Rectal smooth muscle tissue (tissue), 1 donor: ENCODE measurements around the gene KRT72.
"Not testable (repeated sequence)": the region's sequence is repeated elsewhere in the genome, so short reads cannot be mapped to it uniquely, and the experiment has no call there.

Source experiments
- H3K27ac ChIP-seq: one replicate; pipeline ENCODE4 v1.7.0; 2013; ENCODE audit warnings: low read depth, low read length, inconsistent platforms
- H3K27me3 ChIP-seq: one replicate; pipeline ENCODE4 v1.7.0; 2013; ENCODE audit warnings: low read length; ENCODE audit not compliant: control insufficient read depth, insufficient read depth
- H3K36me3 ChIP-seq: one replicate; pipeline ENCODE4 v1.7.0; 2013; ENCODE audit warnings: low read length; ENCODE audit not compliant: control insufficient read depth, insufficient read depth
- H3K4me1 ChIP-seq: one replicate; pipeline ENCODE4 v1.7.0; 2013; ENCODE audit warnings: low read length; ENCODE audit not compliant: control insufficient read depth, insufficient read depth
- H3K4me3 ChIP-seq: one replicate; pipeline ENCODE4 v1.7.0; 2013; ENCODE audit warnings: low read length
- H3K9ac ChIP-seq: one replicate; pipeline ENCODE4 v1.7.0; 2013; ENCODE audit warnings: low read length

The KRT72 gene

DNA sequence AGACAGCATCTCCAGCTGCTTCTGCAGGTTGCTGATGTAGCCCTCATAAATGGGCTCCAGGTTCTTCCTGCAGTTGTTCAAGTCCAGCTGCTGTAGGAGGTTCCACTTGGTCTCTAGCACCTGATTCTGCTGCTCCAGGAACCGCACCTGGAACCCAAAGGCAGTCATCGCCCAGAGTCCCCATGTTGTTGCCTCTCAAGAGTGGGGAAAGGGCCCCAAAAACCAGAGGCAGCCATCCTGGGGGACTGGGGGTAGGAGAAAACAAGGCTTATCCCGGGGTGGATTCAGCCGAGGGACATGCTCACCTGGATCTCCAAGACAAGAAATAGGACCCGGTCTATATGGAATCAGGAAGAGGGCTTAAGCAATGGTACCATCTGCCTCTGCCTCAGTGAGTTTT, 2.3 kb downstream of the KRT72 start:
- no peak overlapping the region for H3K27ac ChIP-seq
- peaks cover 7% of the 10 kb centered on the region for H3K27me3 ChIP-seq
- H3K9ac ChIP-seq, result no peak overlapping the region
- no peaks in the 10 kb centered on the region for H3K4me1 ChIP-seq
- H3K36me3 ChIP-seq, result no peaks in the 10 kb centered on the region
- H3K4me3 ChIP-seq, result no peak overlapping the region

DNA sequence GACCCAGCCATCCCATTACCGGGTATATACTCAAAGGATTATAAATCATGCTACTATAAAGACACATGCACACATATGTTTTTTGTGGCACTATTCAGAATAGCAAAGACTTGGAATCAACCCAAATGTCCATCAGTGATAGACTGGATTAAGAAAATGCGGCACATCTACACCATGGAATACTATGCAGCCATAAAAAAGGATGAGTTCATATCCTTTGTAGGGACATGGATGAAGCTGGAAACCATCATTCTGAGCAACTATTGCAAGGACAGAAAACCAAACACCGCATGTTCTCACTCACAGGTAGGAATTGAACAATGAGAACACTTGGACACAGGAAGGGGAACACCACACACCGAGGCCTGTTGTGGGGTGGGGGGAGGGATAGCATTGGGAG, 7.0 kb downstream of the KRT72 start:
- not testable (repeated sequence) for H3K27ac ChIP-seq, H3K4me1 ChIP-seq, H3K27me3 ChIP-seq, H3K36me3 ChIP-seq, H3K4me3 ChIP-seq, H3K9ac ChIP-seq

DNA sequence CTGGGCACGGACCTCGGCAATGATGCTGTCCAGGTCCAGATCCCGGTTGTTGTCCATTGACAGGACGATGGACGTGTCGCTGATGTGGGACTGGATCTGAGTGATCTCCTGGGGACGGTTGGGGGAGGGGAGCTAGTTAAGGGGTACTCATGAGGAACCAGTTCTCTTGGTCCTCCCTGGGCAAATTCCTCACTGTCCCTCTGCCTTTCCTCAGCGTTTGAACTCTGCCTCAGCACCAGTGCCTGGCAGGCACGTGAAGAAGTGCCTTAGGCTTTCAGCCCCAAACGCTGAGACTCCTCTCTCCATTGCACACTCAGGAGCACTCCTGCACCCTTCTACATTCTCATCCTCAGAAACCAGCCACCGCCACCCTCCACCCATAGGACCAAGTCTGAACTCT, 9.7 kb downstream of the KRT72 start:
- no peaks in the 10 kb centered on the region for H3K4me1 ChIP-seq
- no peaks in the 10 kb centered on the region for H3K27me3 ChIP-seq
- no peak overlapping the region for H3K4me3 ChIP-seq
- H3K9ac ChIP-seq, result no peak overlapping the region
- no peak overlapping the region for H3K27ac ChIP-seq
- no peaks in the 10 kb centered on the region for H3K36me3 ChIP-seq

DNA sequence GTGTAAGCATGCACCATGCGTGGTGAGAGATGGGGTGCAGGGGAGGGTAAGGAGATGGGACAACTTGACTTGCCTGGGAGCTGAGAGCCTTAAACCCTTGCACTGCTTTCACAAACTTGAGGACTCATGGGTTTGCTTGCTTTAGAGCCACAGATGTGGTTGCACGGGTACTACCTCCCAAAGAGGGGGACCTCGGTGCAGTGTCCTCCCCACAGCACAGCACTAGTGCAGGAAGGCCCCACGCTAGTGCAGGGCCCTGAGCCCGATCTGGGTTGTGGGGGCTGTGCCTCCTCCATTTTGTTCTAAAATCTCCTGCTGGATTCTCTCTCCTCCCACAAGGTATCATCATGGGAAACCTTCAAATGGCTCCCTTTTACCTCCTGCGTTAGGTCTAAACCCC, 11.2 kb downstream of the KRT72 start:
- Histone ChIP-seq H3K4me3 (no peak overlapping the region), H3K27me3 (no peaks in the 10 kb centered on the region), H3K4me1 (no peaks in the 10 kb centered on the region), H3K9ac (no peak overlapping the region), H3K27ac (no peak overlapping the region), H3K36me3 (no peaks in the 10 kb centered on the region)

DNA sequence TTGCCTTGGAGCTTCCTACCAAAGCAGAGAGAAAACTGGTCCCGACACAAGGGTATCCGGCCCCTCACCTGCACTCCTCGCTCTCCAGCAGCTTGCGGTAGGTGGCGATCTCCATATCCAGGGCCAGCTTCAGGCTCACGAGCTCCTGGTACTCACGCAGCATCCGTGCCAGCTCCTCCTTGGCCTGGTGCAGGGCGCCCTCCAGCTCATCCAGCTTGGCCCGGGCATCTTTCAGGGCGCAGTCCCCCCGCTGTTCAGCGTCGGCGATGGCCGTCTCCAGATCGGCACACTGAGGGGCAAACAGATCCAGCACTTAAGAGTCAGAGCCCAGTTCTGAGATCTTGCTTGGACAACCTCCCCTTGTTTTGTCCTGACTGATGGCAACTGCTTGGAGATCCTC, 13.7 kb downstream of the KRT72 start:
- H3K4me1 ChIP-seq, result no peaks in the 10 kb centered on the region
- H3K27ac ChIP-seq, result no peak overlapping the region
- no peaks in the 10 kb centered on the region for H3K27me3 ChIP-seq
- no peak overlapping the region for H3K9ac ChIP-seq
- no peaks in the 10 kb centered on the region for H3K36me3 ChIP-seq
- no peak overlapping the region for H3K4me3 ChIP-seq

DNA sequence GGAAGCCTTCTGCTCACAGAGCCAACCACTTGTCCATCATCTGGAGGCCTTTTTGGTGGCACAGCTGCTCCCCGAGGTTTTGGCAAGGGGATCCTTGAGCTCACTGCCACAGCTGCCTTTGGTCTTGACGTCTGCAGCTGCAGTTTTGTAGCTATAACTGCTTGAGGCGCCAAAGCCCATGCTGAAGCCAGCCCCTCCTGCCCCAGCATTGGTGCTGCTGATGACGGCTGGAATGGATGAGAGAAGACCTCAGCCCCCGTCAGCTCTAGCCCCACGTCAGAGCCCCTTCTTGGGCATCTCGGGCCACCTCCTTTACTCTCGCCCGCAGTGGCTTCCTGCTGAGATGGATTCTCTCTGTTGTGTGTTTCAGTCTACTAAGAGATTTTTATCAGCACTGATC, 15.3 kb downstream of the KRT72 start:
- Histone ChIP-seq H3K36me3 (no peaks in the 10 kb centered on the region), H3K27ac (no peak overlapping the region), H3K9ac (no peak overlapping the region), H3K27me3 (no peaks in the 10 kb centered on the region), H3K4me1 (no peaks in the 10 kb centered on the region), H3K4me3 (no peak overlapping the region)

DNA sequence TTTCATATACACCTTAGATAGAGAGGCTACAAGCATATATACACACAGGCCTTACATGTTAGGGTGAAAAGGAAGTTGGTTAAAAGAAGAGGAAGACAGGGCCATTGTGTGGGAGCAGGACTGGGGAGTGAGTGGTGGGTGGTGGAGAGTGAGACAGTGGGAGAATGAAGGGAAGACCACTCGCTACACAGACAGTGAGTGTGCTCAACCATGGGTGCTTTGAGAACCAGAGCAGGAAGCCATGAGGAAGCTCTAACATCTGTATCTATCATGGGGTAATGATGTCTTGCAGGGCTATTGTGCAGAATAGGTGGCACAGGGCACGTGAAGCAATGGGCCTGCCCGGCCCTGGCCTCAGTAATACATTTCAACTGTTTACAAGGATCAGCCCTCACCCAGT, 16.2 kb downstream of the KRT72 start:
- Histone ChIP-seq H3K4me3 (no peak overlapping the region), H3K4me1 (no peaks in the 10 kb centered on the region), H3K36me3 (no peaks in the 10 kb centered on the region), H3K9ac (no peak overlapping the region), H3K27ac (no peak overlapping the region), H3K27me3 (no peaks in the 10 kb centered on the region)

DNA sequence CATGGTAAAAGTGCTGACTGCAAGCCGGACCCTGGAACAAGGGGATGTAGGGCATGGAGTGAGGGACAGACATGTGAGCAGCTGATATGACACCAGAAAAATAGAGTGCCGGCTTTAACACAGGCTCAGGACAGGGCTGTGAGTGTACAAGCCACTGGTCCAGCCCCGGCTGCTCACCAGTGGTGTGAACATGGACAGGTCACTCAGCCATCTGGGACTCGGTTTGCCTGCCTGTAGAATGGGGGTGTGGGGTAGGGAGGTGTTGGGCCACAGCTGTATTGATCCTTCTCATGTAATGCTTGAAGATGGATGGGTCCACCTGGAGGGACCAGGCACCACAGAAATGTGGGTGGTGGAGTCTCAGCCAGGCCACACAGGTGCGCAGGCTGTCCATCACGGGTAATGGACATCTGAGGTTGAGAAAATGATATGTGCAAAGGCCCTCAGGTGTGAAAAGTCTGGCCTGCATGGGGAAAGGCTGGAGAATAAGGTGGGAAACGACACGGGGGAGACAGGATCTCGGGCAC, 17.0 kb downstream of the KRT72 start:
- Histone ChIP-seq H3K27me3 (no peaks in the 10 kb centered on the region), H3K4me3 (no peak overlapping the region), H3K9ac (no peak overlapping the region), H3K36me3 (no peaks in the 10 kb centered on the region), H3K4me1 (no peaks in the 10 kb centered on the region), H3K27ac (no peak overlapping the region)

DNA sequence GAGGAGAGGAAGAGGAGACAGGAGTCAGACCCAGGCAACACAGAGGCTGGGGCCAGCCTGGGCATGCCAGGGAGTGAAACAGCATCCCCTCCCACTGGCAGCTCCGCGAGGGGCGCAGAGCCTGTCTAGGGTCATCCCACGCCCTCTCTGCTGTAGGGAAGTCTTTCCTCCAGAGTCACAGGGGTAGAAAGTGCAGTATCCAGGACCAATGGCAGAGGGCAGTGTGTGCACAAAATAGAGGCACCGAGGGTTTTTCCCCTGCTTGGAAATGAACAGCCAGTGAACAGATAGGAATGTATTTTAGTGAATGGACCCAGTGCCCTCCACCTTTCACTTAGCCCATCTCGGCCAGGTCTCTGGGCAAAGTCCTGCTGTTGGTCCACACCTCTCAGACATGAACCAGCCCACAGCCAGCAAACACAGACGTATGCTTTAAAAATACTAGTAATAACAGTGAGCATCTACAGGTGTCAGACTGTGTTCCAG, 18.2 kb downstream of the KRT72 start:
- Histone ChIP-seq H3K4me1 (no peaks in the 10 kb centered on the region), H3K4me3 (no peak overlapping the region), H3K27me3 (no peaks in the 10 kb centered on the region), H3K27ac (no peak overlapping the region), H3K9ac (no peak overlapping the region), H3K36me3 (no peaks in the 10 kb centered on the region)

DNA sequence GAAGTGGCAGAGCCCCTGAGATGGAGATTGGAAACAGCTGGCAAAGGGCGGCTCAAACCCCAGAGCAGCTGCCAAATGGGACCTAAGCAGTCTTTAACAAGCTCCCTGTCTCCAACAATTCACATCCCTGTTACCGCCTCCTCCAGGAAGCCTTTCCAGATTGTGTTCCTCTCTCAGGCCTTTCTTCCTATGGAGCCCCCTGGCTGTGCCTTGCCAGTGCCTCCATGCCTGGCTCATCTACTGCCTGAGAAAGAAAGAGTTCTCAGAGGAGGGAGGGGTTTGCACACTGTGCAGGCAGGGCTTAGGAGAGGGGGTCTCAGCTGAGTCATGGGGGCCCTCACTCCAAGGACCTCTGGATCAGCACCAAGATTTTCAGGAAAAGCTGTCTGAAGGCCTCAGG, 18.8 kb downstream of the KRT72 start:
- H3K36me3 ChIP-seq, result no peaks in the 10 kb centered on the region

DNA sequence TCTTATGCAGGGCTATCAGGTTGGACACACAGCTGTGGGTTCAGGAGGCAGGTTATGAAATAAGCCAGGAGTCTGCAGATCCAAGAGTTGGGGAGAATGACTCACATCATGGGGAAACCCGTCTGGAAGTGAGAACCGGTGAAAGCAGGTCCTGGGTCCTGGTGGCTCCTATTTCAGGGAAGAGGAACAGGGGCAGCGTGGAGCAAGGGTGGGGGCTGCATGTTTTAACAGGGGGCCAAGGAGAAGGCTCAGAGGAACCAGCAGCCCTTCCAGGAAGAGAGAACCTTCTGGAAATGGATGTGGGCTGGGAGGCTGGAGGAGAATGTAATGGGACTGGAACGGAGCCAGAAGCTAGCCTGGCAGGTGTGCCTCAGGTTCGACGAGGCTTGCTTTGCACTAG, 19.8 kb downstream of the KRT72 start:
- Histone ChIP-seq H3K27me3 (no peaks in the 10 kb centered on the region), H3K4me1 (no peaks in the 10 kb centered on the region), H3K9ac (no peak overlapping the region), H3K36me3 (no peaks in the 10 kb centered on the region), H3K27ac (no peak overlapping the region), H3K4me3 (no peak overlapping the region)

More for the DNA sequence above, 18.8 kb downstream of the KRT72 start:
- Histone ChIP-seq H3K4me1 (no peaks in the 10 kb centered on the region), H3K27me3 (no peaks in the 10 kb centered on the region), H3K9ac (no peak overlapping the region), H3K27ac (no peak overlapping the region), H3K4me3 (no peak overlapping the region)

DNA sequence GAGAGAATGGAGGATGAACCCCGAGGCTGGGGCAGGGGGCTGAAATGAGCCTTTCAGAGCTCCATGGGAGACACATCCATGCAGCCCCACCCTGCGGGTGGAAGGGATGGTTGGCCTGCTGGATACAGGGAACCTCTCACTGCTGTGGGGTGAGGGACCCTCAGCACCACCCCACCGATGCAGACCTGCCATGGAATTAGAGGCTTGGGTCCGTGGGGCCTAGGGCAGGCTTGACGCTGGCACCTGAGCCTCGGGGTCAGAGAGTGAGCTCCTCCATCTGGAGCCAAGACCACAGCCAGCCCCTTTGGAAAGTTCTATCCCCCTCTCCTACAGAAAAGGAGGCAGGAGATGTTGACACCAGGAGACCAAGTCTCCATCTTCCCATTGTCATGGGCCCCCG, 20.2 kb downstream of the KRT72 start:
- Histone ChIP-seq H3K27ac (no peak overlapping the region), H3K4me3 (no peak overlapping the region), H3K36me3 (no peaks in the 10 kb centered on the region), H3K9ac (no peak overlapping the region), H3K4me1 (no peaks in the 10 kb centered on the region), H3K27me3 (no peaks in the 10 kb centered on the region)

DNA sequence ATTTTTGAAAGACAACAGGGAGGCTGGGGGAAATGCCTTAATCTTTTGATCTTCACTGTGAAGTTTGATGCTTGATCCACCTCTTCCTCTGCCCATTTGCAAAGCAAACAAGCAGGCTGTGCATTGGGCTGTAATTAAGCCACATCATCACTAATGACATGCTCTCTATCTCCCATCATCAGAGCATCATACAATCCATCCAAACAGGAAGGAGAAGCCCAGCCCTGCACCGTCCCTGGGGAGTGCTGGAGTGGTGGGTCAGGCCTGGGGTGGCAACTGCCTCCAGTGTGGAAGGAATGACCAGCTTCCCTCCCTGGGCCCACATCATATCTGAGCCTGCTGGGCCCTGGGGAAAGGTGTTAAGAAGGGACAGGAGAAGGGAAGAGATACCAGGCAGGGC, 20.8 kb downstream of the KRT72 start:
- H3K27ac ChIP-seq, result no peak overlapping the region
- H3K36me3 ChIP-seq, result no peaks in the 10 kb centered on the region
- H3K4me3 ChIP-seq, result no peak overlapping the region
- no peaks in the 10 kb centered on the region for H3K4me1 ChIP-seq
- no peaks in the 10 kb centered on the region for H3K27me3 ChIP-seq
- no peak overlapping the region for H3K9ac ChIP-seq
